RPMI8226 (cell line): Measurements from ENCODE around the gene PDHX.
A peak's percentile ranks its signal among the peaks of the same experiment; 100 is the strongest.
"Not testable (repeated sequence)": the region's sequence is repeated elsewhere in the genome, so short reads cannot be mapped to it uniquely, and the experiment has no call there.

Source experiments
- DNase-seq: peaks from one replicate; pipeline ENCODE4 v3.0.0-alpha.2; 2015

Gene PDHX

GRCh38 chr11:34916015-34916842 lies at the start of gene PDHX, which contains the start of gene APIP:
PDHX (plus strand) TSS chr11:34916618; CDS start chr11:34916656, 38 bp downstream.
APIP (minus strand) TSS chr11:34916379; CDS start chr11:34916284, 95 bp downstream.
- peak; percentile 97 for DNase-seq

- DNase-seq, result peak; percentile 6
Measured at GRCh38 chr11:34869425-34869824, 47.0 kb upstream of the PDHX start.

DNA sequence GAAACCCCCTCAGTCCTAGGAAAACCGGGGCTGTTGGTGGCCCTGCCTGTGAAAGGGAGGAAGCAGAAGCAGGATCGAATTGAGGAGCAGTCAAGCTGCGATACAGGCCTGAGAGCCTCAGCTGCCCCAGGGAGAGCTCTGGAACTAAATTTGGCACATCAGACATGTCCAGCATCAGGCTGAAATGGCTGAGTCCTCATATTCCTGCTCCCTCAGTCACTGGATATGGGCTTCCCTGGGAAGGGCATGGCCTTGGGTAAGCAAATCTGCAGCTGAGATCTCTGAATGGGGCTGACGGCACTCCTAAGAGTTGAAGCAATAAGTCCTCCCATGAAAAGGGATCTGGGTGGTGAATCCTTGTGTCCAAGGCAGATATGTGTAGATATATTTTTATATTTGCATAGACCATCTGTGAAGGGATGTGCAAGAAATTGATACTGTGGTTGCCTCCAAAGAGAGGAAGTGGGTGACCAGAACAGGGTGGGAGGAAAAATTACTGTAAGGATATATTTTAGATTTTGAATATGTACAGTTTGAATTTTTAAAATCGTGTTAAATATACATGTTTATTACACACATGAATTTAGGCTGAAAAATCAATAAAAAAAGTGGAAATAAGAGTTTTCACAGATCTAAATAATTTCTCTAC lies 45.7 kb upstream of the PDHX start:
- no peak for DNase-seq

- no peak for DNase-seq
Measured at GRCh38 chr11:34874202-34874601, 42.2 kb upstream of the PDHX start.

DNA sequence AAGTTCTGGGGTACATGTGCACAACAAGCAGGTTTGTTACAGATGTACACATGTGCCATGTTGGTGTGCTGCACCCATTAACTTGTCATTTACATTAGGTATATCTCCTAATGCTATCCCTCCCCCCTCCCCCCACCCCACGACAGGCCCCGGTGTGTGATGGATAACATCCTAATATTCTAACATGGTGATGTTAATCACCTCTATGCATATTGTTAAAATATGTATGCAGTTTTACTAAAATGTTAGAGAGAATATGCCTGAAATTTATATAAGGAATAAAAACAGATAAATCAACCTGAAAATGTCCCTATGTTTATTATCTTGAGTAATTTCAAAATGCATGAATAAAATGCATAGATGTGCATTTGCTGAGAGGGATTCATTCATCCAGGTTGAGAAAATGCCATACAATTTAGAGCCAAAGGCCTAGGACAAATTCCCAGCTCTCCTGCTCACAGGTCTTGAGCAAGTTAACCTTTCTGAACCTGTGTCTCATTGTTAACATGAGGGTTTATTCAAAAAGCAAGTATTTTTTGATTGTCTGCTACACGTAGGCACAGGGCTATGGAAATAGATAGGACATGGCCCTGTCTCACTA lies 38.9 kb upstream of the PDHX start:
- DNase-seq, result no peak

DNA sequence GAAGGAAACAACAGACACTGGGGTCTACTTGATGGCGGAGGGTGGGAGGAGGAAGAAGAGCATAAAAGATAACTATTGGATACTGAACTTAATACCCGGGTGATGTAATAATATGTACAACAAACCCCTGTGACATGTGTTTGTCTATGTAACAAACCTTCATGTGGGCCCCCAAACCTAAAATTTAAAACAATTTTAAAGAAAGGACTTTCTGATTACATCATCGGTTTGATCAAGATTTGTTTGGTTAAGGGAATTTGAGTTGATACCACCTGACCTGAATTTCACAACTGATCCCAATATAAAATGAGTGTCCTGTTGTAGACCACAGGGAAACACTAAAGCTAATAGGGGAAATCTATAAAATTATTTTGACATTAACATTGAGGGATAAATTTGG lies 34.5 kb upstream of the PDHX start:
- DNase-seq, result no peak

GRCh38 chr11:34886609-34887008 lies 29.8 kb upstream of the PDHX start:
- DNase-seq, result no peak

GRCh38 chr11:34887260-34887659 lies 29.2 kb upstream of the PDHX start:
- DNase-seq, result no peak

- no peak for DNase-seq
Measured at GRCh38 chr11:34890089-34890488, 26.3 kb upstream of the PDHX start.

DNA sequence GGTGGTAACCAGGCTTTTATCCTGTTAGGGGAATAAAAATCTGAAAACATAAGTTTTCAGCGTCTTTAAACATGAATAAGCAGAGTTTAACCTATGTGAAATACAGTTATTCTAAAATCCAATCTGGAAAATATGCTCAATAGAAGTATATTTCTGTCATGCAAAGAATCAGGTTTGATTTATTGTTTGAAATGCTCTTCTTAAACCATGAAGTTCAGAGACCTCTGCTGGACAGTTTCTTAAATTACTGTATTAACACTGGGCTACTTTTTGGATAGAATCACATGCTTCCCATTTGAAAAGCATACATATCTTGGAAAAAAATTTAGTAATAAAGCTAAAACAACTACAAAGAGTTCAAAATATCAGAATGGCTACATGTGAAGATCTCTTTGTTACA lies 25.6 kb upstream of the PDHX start:
- peak; percentile 17 for DNase-seq

- no peak for DNase-seq
Measured at GRCh38 chr11:34891611-34892010, 24.8 kb upstream of the PDHX start.

DNA sequence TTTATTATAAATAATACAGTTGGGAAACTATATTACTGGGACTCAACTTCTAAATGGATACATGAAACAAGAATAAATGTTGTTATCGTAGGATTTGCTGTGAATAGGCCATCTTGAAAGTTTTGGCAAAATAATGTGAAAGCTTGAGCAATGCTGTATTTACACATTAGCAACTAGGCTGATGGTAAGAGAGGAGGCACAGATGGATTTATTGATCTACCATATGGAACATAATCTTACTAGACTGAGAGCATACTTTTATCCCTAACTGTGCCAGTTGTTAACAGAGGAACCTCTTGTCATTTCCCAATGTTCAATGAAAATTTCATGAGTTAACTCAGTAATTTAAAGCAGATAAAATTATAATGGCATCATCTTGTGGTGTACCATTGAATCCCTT lies 23.0 kb upstream of the PDHX start:
- no peak for DNase-seq

- DNase-seq, result not testable (repeated sequence)
Measured at GRCh38 chr11:34896191-34896590, 20.2 kb upstream of the PDHX start.

DNA sequence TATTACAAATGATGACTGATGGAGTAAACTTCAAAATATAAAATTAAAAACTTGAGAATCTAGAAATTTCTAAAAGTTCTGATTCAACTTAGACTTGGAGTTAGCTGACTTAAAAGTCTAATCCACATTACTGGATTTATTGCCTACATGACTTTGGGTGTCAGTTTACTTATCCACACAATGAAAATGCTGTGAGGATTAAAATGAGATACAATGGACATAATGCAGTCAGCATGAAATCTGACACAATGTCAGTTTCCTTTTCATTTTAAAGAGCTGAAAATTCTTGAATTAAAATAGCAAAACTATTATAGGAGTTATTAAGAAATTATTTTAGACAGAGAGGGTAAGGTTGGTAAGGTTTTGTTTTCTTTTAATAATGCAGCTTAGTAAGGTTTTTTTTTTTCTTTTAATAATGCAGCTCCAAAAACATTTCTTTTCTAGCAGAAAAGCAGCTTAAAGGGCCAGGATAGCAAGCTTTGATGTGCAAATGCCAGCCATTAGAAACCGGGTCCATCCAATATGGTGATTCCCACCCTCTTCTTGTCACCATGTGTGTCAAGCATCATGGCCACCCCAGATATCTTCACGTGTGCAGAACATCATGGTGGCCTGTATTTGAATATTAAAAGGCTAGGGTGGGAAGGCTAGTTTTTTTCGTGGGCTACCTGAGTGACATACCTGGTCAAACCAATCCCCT lies 19.1 kb upstream of the PDHX start:
- DNase-seq, result no peak

DNA sequence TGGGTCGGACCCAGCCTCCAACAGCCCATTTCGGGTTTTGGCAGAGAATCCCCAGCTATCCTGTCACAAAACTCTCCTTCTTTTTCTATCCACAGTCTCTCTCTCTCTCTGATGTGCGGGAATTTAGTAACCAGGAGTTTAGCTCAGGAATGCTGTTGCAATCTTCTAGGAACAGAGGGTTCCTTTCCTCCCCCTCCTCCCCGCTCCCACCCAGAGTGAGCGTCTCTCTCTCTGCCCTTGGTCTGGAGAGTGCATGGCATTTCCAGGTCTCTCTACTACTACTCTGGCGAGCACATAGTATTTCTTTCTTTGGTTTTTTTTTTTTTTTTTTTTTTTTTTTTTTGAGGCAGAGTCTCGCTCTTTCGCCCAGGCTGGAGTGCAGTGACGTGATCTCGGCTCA lies 17.9 kb upstream of the PDHX start:
- no peak for DNase-seq

GRCh38 chr11:34899633-34900016 lies 16.8 kb upstream of the PDHX start:
- no peak for DNase-seq

DNA sequence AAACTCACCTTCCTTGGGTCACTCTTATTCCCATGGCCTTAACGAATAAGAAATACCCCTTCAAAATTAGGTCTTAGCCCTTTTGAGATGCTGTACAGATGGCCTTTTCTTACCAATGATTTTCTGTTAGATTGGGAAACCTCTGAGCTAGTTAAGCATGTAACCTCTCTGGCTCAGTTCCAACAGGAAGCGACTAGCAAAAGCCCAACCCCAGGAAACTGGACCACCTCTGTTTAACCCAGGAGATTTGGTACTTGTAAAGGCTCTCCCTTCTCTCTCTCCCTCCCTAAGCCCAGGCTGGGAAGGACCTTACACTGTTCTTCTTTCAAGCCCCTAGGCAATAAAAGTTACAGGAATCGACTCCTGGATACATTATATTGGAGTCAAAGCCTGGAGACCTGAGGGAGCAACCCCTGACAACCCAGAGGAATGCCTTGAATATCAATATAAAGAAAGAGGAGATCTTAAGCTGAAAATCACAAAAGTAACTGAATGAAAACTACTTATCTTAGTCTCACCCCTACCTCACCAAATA lies 11.9 kb upstream of the PDHX start:
- no peak for DNase-seq

DNA sequence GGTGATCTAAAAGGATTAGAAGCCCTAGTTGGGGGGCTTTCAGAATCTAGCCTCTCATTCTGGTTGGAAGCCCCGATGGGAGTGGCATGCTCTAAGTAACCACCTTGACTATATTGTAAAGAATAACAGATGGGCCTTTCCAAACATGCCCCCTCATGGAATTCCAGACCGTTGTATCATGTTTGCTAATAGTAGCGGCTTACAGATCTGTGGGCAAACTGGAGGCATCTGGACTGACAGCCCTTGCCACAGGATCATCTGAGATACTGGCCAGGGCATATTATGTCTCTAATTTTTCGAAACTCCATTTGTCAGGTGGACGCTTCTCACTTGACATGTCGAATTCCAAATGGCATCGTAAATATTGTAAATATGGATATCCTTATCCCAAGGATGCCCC lies 10.8 kb upstream of the PDHX start:
- DNase-seq, result no peak

GRCh38 chr11:34907934-34908593 lies 8.4 kb upstream of the PDHX start:
- DNase-seq, result no peak

DNA sequence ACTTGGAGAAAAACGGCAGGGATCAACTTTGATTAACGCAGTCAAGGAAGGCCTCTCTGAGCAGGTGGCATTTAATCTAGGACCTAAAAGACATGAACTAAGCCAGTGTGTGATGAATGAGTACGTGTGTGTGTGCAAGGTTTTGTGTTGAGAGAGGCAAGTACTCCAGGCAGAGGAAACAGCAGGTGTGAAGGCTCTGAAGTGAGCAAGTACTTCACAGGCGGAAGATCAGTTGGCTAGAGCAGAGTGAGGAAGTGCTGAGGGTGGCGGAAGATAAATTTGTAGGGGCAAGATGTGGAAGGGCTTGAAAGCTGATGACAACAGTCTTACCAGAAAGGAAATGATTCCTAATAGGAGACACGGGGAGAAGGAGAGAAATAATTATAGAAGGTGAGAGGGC lies 7.0 kb upstream of the PDHX start:
- no peak for DNase-seq

GRCh38 chr11:34909955-34910354 lies 6.5 kb upstream of the PDHX start:
- DNase-seq, result no peak

GRCh38 chr11:34910817-34911216 lies 5.6 kb upstream of the PDHX start:
- DNase-seq, result no peak

GRCh38 chr11:34911676-34912075 lies 4.7 kb upstream of the PDHX start:
- DNase-seq, result no peak
